ENCODE data around the gene SDR42E2.
"Not testable (repeated sequence)": the region's sequence is repeated elsewhere in the genome, so short reads cannot be mapped to it uniquely, and the experiment has no call there.

The SDR42E2 gene

DNA sequence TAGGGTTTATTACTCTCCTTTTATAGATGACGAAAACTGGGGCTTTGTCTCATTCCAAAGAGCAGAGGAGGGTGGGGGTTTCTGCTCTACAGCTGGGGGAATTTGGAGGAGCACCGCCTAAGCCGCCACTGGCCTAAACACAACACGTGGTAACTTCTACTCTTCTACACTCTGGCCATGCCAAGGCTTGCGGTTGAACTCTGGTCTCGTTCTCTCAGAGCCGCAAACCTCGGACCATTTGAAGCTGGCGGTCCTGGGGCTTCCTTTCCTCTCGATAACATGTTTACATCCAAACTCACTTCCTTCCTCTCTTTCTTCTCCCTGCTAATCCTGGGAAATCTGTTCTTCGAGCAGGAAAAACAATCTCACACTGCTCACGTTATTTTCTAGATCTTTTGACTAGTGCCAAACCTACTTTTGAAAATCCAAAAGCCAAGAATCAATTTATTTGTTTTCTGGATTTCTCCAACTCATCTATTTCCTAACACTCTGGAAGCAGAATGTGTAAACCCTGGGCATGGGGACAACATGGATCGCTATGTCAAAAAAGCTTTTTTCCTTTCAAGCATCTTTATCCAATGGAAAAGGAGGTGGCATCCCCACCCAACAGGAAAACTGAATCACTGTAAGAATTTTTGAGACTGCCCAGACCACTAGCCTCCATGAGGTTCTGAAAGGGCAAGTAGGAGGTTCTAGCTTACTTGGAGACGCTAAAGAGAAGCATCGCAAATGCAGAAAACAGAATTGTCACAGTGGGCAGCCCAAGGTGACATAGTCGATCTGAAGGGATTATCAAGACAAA lies 30.2 kb downstream of the SDR42E2 start:
- peak; percentile 84 for DNase-seq

DNA sequence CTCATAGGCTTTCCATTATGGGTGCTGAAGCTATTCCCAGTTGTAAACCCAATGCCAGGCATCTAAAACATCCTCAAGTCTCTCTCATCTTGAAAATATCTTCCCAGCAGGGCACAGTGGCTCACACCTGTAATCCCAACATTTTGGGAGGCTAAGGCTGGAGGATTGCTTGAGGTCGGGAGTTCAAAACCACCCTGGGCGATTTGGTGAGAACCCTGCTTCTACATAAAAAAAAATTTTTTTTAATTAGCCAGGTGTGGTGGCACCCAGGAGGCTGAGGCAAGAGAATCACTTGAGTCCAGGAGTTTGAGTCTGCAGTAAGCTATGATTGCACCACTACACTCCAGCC lies 30.7 kb downstream of the SDR42E2 start:
- DNase-seq = no peak

GRCh38 chr16:22194707-22195444 lies 32.6 kb downstream of the SDR42E2 start:
- DNase-seq = no peak

GRCh38 chr16:22195445-22195694 lies 33.1 kb downstream of the SDR42E2 start:
- DNase-seq = no peak

DNA sequence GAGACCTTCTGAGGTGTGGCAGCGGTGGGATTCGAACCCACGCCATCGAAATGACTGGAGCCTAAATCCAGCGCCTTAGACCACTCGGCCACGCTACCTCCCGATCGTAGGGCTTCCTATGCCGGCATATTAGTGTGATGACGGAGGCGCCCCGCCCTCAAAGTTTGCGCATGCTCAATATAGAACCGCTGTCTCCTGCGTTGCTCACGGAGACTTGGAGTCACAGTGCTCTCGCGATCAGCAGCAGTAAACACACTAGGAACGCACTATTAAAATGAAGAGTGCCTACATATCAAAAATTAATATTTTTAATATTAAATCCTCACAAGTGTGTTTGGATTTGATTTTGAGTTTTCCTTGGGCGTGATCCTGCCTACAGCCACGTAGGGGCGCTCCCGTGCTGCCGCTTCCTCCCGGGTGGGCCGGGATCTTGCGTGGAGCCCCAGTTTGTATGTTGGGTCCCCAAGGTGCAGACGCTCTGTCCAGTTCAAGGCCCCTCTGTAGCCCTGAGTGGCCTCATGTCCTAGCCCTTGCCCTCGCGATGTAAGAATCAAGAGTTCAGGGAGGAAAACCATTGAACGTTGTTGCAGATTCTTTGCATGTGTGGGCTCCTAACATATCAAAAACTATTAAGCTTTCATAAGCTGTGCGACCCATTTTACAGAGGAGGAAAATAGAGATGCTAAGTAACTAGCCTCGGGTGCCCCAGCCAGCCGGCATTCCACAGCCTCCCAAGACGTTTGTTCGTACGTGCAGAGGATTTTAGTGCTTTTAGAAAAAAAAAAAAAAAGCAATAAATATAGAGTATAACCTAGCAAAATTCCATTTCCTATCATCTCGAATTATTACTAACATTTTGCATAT lies 33.6 kb downstream of the SDR42E2 start:
- peak; percentile 83 for DNase-seq

GRCh38 chr16:22196559-22197168 lies 34.4 kb downstream of the SDR42E2 start:
- DNase-seq = not testable (repeated sequence)

GRCh38 chr16:22198547-22199293 lies 36.4 kb downstream of the SDR42E2 start:
- DNase-seq = no peak

- DNase-seq = no peak
Measured at GRCh38 chr16:22202261-22202637, 39.9 kb downstream of the SDR42E2 start.

- no peak for DNase-seq
Measured at GRCh38 chr16:22203091-22203490, 40.8 kb downstream of the SDR42E2 start.

DNA sequence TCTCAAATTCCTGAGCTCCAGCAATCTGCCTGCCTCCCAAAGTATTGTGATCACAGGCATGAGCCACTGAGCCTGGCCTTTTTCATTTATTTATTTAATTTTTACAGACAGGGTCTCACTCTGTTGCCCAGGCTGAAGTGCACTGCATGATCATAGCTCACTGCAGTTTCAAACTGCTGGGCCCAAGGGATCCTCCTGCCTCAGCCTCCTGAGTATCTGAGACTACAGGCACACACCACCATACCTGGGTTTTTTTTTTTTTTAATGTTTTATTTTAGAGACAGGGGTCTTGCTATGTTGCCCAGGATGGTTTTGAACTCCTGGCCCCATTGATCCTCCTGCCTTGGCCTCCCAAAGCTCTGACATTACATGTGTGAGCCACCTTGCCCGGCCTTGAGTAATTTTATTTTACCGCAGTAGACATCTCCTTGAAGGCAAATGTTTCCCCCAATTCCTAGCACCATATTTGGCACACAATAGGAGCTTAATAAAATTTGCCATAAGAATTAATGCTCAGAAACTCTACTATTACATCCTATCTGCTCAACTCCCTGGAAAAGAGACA lies 41.9 kb downstream of the SDR42E2 start:
- DNase-seq = no peak

GRCh38 chr16:22205577-22206012 lies 43.3 kb downstream of the SDR42E2 start:
- DNase-seq = no peak

DNA sequence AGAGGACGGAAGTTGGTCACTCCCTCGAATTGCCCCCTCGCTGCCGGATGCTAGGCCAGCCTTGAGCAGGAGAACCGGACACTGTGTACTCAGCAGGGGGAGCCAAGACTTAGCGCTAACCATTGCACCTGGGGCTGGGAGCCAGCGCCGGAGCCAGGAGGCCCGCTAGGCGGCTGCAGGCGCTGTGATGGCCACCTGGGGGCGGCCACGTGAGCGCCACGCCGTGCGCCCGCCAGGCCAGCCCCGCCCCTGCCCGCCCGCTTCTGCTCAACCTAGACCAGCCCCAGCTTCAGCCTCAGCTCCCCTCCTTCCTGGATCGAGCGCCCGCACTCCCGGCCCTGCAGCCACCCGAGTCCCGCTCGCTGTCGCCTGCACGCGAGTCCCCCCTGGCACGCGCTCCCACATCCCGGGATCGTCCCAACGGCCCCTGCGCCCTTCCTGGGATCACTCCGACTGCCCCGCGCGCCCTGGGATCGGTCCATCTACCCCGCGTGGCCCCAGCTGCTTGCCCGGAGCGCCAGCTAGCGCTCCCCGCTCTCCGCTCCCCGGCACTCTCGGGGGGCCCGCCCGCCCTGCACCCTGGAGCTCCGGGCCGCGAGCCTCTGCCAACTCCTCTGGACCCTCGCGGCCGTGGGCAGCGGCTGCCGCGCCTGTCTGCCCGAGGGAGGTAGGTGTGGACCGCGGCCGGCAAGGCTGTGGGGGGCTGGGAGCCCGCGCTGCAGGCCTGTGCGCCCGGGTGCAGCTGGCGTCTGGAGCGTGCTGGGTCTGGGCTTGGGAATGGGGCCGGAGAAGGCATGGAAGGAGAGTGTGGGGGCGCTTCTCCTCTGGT lies 43.9 kb downstream of the SDR42E2 start, which contains the start of gene EEF2K:
TSS of gene EEF2K (plus strand) at position 266 of the 829 bp plus-strand sequence. CDS start 19,452 bp downstream, outside the sequence.
- DNase-seq = peak; percentile 94

GRCh38 chr16:22206842-22207714 lies 44.8 kb downstream of the SDR42E2 start:
- peak; percentile 62 for DNase-seq

- DNase-seq = no peak
Measured at GRCh38 chr16:22207715-22208360, 45.5 kb downstream of the SDR42E2 start.

DNA sequence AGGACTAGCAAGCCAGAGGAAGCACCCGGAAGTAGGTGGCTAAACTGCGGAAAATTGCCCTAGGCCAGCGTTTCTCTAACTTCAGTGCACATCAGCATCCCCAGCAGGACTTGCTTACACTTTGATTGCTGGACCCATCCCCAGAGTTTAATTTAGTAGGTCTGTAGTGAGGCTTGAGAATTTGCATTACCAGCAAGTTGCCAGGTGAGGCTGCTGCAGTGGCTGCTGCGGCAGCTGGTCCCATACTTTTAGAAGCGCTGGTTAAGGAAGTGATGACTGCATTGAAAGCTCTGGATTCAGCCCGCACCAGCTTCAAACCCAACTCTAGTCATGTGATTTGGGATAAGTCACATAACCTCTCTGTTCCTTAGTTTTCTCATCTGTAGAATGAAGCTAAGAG lies 48.0 kb downstream of the SDR42E2 start:
- no peak for DNase-seq

- no peak for DNase-seq
Measured at GRCh38 chr16:22210854-22211253, 48.5 kb downstream of the SDR42E2 start.

DNA sequence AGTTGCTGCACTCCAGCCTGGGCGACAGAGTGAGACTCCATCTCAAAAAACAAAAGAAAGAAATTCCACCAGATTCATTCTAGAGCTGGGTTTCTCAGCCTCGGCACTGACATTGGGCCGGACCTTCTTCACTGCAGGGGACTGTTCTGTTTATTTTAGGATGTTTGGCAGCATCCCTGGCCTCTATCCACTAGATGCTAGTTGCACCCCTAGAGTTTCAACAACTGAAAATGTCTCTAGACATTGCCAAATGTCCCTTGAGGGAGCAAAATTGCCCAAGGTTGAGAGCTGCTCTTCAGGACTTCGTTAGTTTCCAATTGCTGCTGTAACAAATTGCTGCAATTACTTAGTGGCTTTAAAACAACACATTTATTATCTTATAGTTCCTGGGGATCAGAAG lies 50.9 kb downstream of the SDR42E2 start:
- no peak for DNase-seq

DNA sequence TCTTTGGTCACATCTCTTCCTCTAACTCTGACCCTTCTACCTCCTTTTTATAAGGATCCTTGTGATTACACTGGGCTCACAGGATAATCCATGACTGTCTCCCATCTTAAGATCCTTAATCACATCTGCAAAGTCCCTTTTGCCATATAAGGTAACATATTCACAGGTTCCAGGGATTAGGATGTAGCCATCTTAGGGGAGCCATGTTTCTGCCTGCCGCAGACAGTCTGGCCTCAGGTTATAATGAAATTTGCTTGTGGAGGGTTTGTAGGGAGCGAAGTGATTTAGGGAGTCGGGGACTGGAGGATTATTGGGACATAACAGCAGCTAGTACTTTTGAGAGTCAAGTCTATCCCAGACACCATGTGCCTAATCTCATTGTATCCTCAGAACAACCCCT lies 51.5 kb downstream of the SDR42E2 start:
- DNase-seq = no peak

DNA sequence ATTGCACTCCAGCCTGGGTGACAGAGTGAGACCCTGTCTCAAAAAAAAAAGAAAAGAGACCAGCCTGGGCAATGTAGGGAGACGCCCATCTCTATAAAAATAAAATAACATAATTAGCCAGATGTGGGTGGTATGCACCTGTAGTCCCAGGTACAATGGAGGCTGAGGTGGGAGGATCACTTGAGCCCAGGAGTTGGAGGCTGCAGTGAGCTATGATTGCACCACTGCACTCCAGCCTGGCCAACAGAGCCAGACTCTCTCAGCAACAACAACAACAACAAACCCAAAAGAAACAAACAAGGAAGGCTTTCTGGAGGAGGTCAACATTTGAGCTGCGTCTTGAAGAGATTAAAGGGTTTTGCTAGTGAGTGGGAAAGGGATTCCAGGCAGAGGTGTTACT lies 52.1 kb downstream of the SDR42E2 start:
- no peak for DNase-seq
